ENCODE results near the gene GNPTG. TPM values are rescaled to one million over a fixed set of nuclear protein-coding genes. Genes with fewer than 3 reads are reported as not detected.

Gene GNPTG
- polyA plus RNA-seq, 4 donors, result 57.3 to 69.5 (median 60.3) TPM

Other genes with a start within 250 kb of the GNPTG start
- gene CACNA1H, start 198.8 kb upstream of the GNPTG start, polyA plus RNA-seq (ENCODE audit: insufficient read length in 4 of 4), result 10 to 100 TPM; 17.1 to 31.1 (median 18.5) TPM
- 1 to 10 TPM in 2 of 4 donors, under 1 TPM in 2; 0.47 to 1.6 (median 0.90) TPM for gene TPSG1, start 126.7 kb upstream of the GNPTG start, polyA plus RNA-seq (ENCODE audit: insufficient read length in 4 of 4)
- under 1 TPM in 1 of 4 donors, not detected in 3; 0.16 TPM for gene TPSB2, start 121.7 kb upstream of the GNPTG start, polyA plus RNA-seq (ENCODE audit: insufficient read length in 4 of 4)
- under 1 TPM in 3 of 4 donors, not detected in 1; 0.09 to 0.36 (median 0.25) TPM for gene TPSAB1, start 111.2 kb upstream of the GNPTG start, polyA plus RNA-seq (ENCODE audit: insufficient read length in 4 of 4)
- under 1 TPM in 1 of 4 donors, not detected in 3; 0.55 TPM for gene TPSD1, start 95.9 kb upstream of the GNPTG start, polyA plus RNA-seq (ENCODE audit: insufficient read length in 4 of 4)
- gene UBE2I, start 42.3 kb upstream of the GNPTG start, polyA plus RNA-seq (ENCODE audit: insufficient read length in 4 of 4), result 100 to 1,000 TPM; 169 to 186 (median 176) TPM
- gene BAIAP3, start 18.3 kb upstream of the GNPTG start, polyA plus RNA-seq (ENCODE audit: insufficient read length in 4 of 4), result 1 to 10 TPM; 3.9 to 8.5 (median 4.7) TPM
- gene TSR3, start 53 bp upstream of the GNPTG start, polyA plus RNA-seq (ENCODE audit: insufficient read length in 4 of 4), result 10 to 100 TPM; 37.9 to 62.9 (median 46.1) TPM
- gene UNKL, start 62.8 kb downstream of the GNPTG start, polyA plus RNA-seq (ENCODE audit: insufficient read length in 4 of 4), result 10 to 100 TPM; 14.2 to 21.1 (median 17.0) TPM
- 10 to 100 TPM; 12.5 to 18.3 (median 14.8) TPM for gene UQCC4, start 68.8 kb downstream of the GNPTG start, polyA plus RNA-seq (ENCODE audit: insufficient read length in 4 of 4)
- under 1 TPM in 1 of 4 donors, not detected in 3; 0.26 TPM for gene PERCC1, start 79.1 kb downstream of the GNPTG start, polyA plus RNA-seq (ENCODE audit: insufficient read length in 4 of 4)
- 1 to 10 TPM; 2.2 to 3.5 (median 2.7) TPM for gene CCDC154, start 92.6 kb downstream of the GNPTG start, polyA plus RNA-seq (ENCODE audit: insufficient read length in 4 of 4)
- 10 to 100 TPM; 43.4 to 62.1 (median 48.6) TPM for gene CLCN7, start 123.1 kb downstream of the GNPTG start, polyA plus RNA-seq (ENCODE audit: insufficient read length in 4 of 4)
- gene PTX4, start 137.0 kb downstream of the GNPTG start, polyA plus RNA-seq (ENCODE audit: insufficient read length in 4 of 4), result under 1 TPM in 1 of 4 donors, not detected in 3; 0.04 TPM
- 10 to 100 TPM; 25.9 to 48.7 (median 30.5) TPM for gene TELO2, start 141.4 kb downstream of the GNPTG start, polyA plus RNA-seq (ENCODE audit: insufficient read length in 4 of 4)
- 10 to 100 TPM; 18.8 to 28.5 (median 20.6) TPM for gene TMEM204, start 181.7 kb downstream of the GNPTG start, polyA plus RNA-seq (ENCODE audit: insufficient read length in 4 of 4)